HEK293 (cell line): ENCODE measurements around the gene LRRC27.

Experiments
- CTCF ChIA-PET: fragments of 350-600 bp; formaldehyde crosslinking; extraction: SDS; loops from one replicate; lab custom pipeline; 2021; ENCODE audit warnings: antibody characterized with exemption; lab: Yijun Ruan, JAX
- POLR2A ChIA-PET: fragments of 300-600 bp; formaldehyde crosslinking; extraction: SDS; loops from one replicate; lab custom pipeline; 2020; ENCODE audit warnings: antibody characterized with exemption, inconsistent platforms; lab: Yijun Ruan, JAX
- H3K27ac ChIP-seq: fragments of 200-500 bp; sonication (Bioruptor generic); 2 replicates; pipeline ENCODE4 v1.5.1; 2014; ENCODE audit warnings: low read depth, low read length, control low read depth, inconsistent platforms; ENCODE audit errors: extremely low read depth
- H3K36me3 ChIP-seq, 2 experiments: fragments of 200-500 bp in 1 of 2; sonication (Bioruptor generic) in 1 of 2; 1 replicate in 1 of 2; 2 replicates in 1 of 2; pipeline ENCODE4 v1.5.1; 2014 to 2017; ENCODE audit warnings: inconsistent platforms in 2 of 2, low read length in 2 of 2; ENCODE audit not compliant: control insufficient read depth in 2 of 2, insufficient read depth in 1 of 2
- H3K4me1 ChIP-seq: fragments of 200-500 bp; sonication (Bioruptor generic); 2 replicates; pipeline ENCODE4 v1.5.1; 2014; ENCODE audit warnings: mild to moderate bottlenecking, low read length, inconsistent platforms; ENCODE audit not compliant: control insufficient read depth, insufficient read depth
- H3K4me3 ChIP-seq: 2 replicates; pipeline ENCODE4 v1.5.1; 2011; ENCODE audit warnings: low read depth, mild to moderate bottlenecking, control low read depth, low read length, moderate library complexity
- H3K9me3 ChIP-seq: fragments of 200-500 bp; sonication (Bioruptor generic); 2 replicates; pipeline ENCODE4 v1.5.1; 2014; ENCODE audit warnings: low read depth, low read length, inconsistent platforms; ENCODE audit not compliant: control insufficient read depth, insufficient read depth
- BCL11A ChIP-seq: fragments of 450-650 bp; formaldehyde crosslinking; IDR thresholded peaks from 2 replicates; pipeline ENCODE4 v1.5.1; 2016; ENCODE audit warnings: low read depth, missing biosample characterization, missing genetic modification characterization
- BCL6B ChIP-seq: fragments of 450-650 bp; formaldehyde crosslinking; IDR thresholded peaks from 2 replicates; pipeline ENCODE4 v1.5.1; 2017; ENCODE audit warnings: missing biosample characterization, missing genetic modification characterization
- EGR2 ChIP-seq: fragments of 450-650 bp; formaldehyde crosslinking; IDR thresholded peaks from 2 replicates; pipeline ENCODE4 v1.5.1; 2016; ENCODE audit warnings: low read depth, missing biosample characterization, missing genetic modification characterization
- GLIS1 ChIP-seq: fragments of 450-650 bp; formaldehyde crosslinking; IDR thresholded peaks from 2 replicates; pipeline ENCODE4 v1.5.1; 2016; ENCODE audit warnings: missing biosample characterization, missing genetic modification characterization
- GLIS2 ChIP-seq: fragments of 450-650 bp; formaldehyde crosslinking; IDR thresholded peaks from 2 replicates; pipeline ENCODE4 v1.5.1; 2016; ENCODE audit warnings: missing biosample characterization, missing genetic modification characterization
- KLF1 ChIP-seq: fragments of 450-650 bp; formaldehyde crosslinking; IDR thresholded peaks from 2 replicates; pipeline ENCODE4 v1.5.1; 2016; ENCODE audit warnings: missing biosample characterization, missing genetic modification characterization
- KLF8 ChIP-seq: fragments of 450-650 bp; formaldehyde crosslinking; IDR thresholded peaks from 2 replicates; pipeline ENCODE4 v1.5.1; 2016; ENCODE audit warnings: missing biosample characterization, missing genetic modification characterization
- PATZ1 ChIP-seq: fragments of 450-650 bp; formaldehyde crosslinking; IDR thresholded peaks from 2 replicates; pipeline ENCODE4 v1.5.1; 2016; ENCODE audit warnings: missing biosample characterization, missing genetic modification characterization
- PBX3 ChIP-seq: sonication (generic); formaldehyde crosslinking; IDR thresholded peaks from 2 replicates; pipeline ENCODE4 v1.8.1; 2022; ENCODE audit warnings: mild to moderate bottlenecking, moderate library complexity, missing genetic modification reagents
- SETDB1 ChIP-seq: IDR thresholded peaks from one replicate; pipeline ENCODE4 v1.6.1; 2017; ENCODE audit warnings: mild to moderate bottlenecking, low read length, moderate library complexity, mixed read lengths; ENCODE audit not compliant: insufficient read length
- SP2 ChIP-seq: fragments of 450-650 bp; formaldehyde crosslinking; IDR thresholded peaks from 2 replicates; pipeline ENCODE4 v1.5.1; 2016; ENCODE audit warnings: missing biosample characterization, missing genetic modification characterization
- SP3 ChIP-seq: fragments of 450-650 bp; formaldehyde crosslinking; IDR thresholded peaks from 2 replicates; pipeline ENCODE4 v1.5.1; 2016; ENCODE audit warnings: missing biosample characterization, missing genetic modification characterization
- SP7 ChIP-seq: fragments of 450-650 bp; formaldehyde crosslinking; IDR thresholded peaks from 2 replicates; pipeline ENCODE4 v1.5.1; 2016; ENCODE audit warnings: missing biosample characterization, missing genetic modification characterization
- ZBTB21 ChIP-seq: fragments of 450-650 bp; formaldehyde crosslinking; IDR thresholded peaks from 2 replicates; pipeline ENCODE4 v1.5.1; 2017; ENCODE audit warnings: missing biosample characterization, missing genetic modification characterization
- ZBTB7A ChIP-seq: fragments of 450-650 bp; formaldehyde crosslinking; IDR thresholded peaks from 2 replicates; pipeline ENCODE4 v1.5.1; 2016; ENCODE audit warnings: low read depth, missing biosample characterization, missing genetic modification characterization
- ZFP69B ChIP-seq: fragments of 450-650 bp; formaldehyde crosslinking; IDR thresholded peaks from 2 replicates; pipeline ENCODE4 v1.5.1; 2016; ENCODE audit warnings: missing biosample characterization, missing genetic modification characterization
- ZIC2 ChIP-seq: fragments of 450-650 bp; formaldehyde crosslinking; IDR thresholded peaks from 2 replicates; pipeline ENCODE4 v1.5.1; 2016; ENCODE audit warnings: missing biosample characterization, missing genetic modification characterization
- ZNF16 ChIP-seq: fragments of 450-650 bp; formaldehyde crosslinking; IDR thresholded peaks from 2 replicates; pipeline ENCODE4 v1.5.1; 2016; ENCODE audit warnings: low read depth, missing biosample characterization, missing genetic modification characterization
- ZNF2 ChIP-seq: fragments of 450-650 bp; formaldehyde crosslinking; IDR thresholded peaks from 2 replicates; pipeline ENCODE4 v1.5.1; 2016; ENCODE audit warnings: missing biosample characterization, missing genetic modification characterization
- ZNF214 ChIP-seq: fragments of 450-650 bp; formaldehyde crosslinking; IDR thresholded peaks from 2 replicates; pipeline ENCODE4 v1.5.1; 2017; ENCODE audit warnings: missing biosample characterization, mild to moderate bottlenecking, missing genetic modification characterization, borderline replicate concordance
- ZNF266 ChIP-seq: fragments of 450-650 bp; formaldehyde crosslinking; IDR thresholded peaks from 2 replicates; pipeline ENCODE4 v1.5.1; 2016; ENCODE audit warnings: missing biosample characterization, missing genetic modification characterization, low read depth
- ZNF341 ChIP-seq: fragments of 450-650 bp; formaldehyde crosslinking; IDR thresholded peaks from 2 replicates; pipeline ENCODE4; 2016; ENCODE audit warnings: low read depth, missing biosample characterization, missing genetic modification characterization
- ZNF366 ChIP-seq: fragments of 450-650 bp; formaldehyde crosslinking; conservative IDR thresholded peaks from 2 replicates; pipeline ENCODE4 v1.5.1; 2016; ENCODE audit warnings: missing biosample characterization, missing genetic modification characterization
- ZNF449 ChIP-seq: fragments of 450-650 bp; formaldehyde crosslinking; IDR thresholded peaks from 2 replicates; pipeline ENCODE4 v1.5.1; 2017; ENCODE audit warnings: missing biosample characterization, mild to moderate bottlenecking, missing genetic modification characterization, moderate library complexity
- ZNF548 ChIP-seq: fragments of 450-650 bp; formaldehyde crosslinking; IDR thresholded peaks from 2 replicates; pipeline ENCODE4 v1.5.1; 2016; ENCODE audit warnings: missing biosample characterization, missing genetic modification characterization
- ZNF692 ChIP-seq: fragments of 450-650 bp; formaldehyde crosslinking; IDR thresholded peaks from 2 replicates; pipeline ENCODE4 v1.5.1; 2016; ENCODE audit warnings: missing biosample characterization, missing genetic modification characterization

Gene LRRC27

GRCh38 chr10:132420469-132420980, 88.5 kb downstream of the LRRC27 start:
- H3K9me3 ChIP-seq, result no peaks in the 10 kb centered on the region
- H3K27ac ChIP-seq, result no peak overlapping the region
- peaks cover 0 to 1% of the 10 kb centered on the region in 2 experiments; a peak in 1 of 3 replicates for H3K36me3 ChIP-seq
- ChIA-PET POLR2A (no interaction called here), CTCF (no interaction called here)
- TF ChIP-seq ZNF449, result peak; percentile 82
- TF ChIP-seq ZFP69B (tag by site-specific recombination), result no peak
- no peak for TF ChIP-seq ZNF266
- TF ChIP-seq ZIC2 (tag by site-specific recombination), result peak; percentile 32; the same call in 1 of the 2 replicates
- no peak for TF ChIP-seq KLF8 (tag by site-specific recombination)
- TF ChIP-seq GLIS1 (tag by site-specific recombination), result peak; percentile 90
- no peak for TF ChIP-seq SP7 (tag by site-specific recombination)
- H3K4me3 ChIP-seq, result no peak overlapping the region
- no peaks in the 10 kb centered on the region; the same call in 1 of the 2 replicates for H3K4me1 ChIP-seq

GRCh38 chr10:132420981-132421846, 89.2 kb downstream of the LRRC27 start:
- Histone ChIP-seq H3K4me3 (no peak overlapping the region), H3K4me1 (no peaks in the 10 kb centered on the region; the same call in 1 of the 2 replicates), H3K9me3 (no peaks in the 10 kb centered on the region), H3K27ac (peak overlapping the region; percentile 17; the same call in 1 of the 2 replicates), H3K36me3 (no peaks in the 10 kb centered on the region)
- POLR2A ChIA-PET, result interaction anchor here (0.5 kb wide), 1 partner anchor 13 kb away, joined by 3 read pairs; no protein-coding TSS in a partner anchor
- CTCF ChIA-PET, result interaction anchor here (0.6 to 0.7 kb wide), 3 partner anchors 154 to 278 kb away, joined by 3 to 4 read pairs (median 4); no protein-coding TSS in a partner anchor
- TF ChIP-seq SP3 (tag by site-specific recombination) (no peak), BCL6B (no peak), ZBTB21 (tag by site-specific recombination) (no peak), ZNF214 (no peak), SP2 (tag by site-specific recombination) (peak; percentile 37), ZNF16 (tag by site-specific recombination) (no peak), EGR2 (tag by site-specific recombination) (peak; percentile 68), SP7 (tag by site-specific recombination) (0 out of 2 replicates have a peak, but pooled peaks have one; percentile 36), ZNF366 (tag by site-specific recombination) (no peak), PATZ1 (tag by site-specific recombination) (0 out of 2 replicates have a peak, but pooled peaks have one; percentile 16), GLIS2 (tag by site-specific recombination) (peak; percentile 72), ZNF692 (tag by site-specific recombination) (no peak), ZNF341 (peak; percentile 48; the same call in 1 of the 2 replicates), SETDB1 (no peak), BCL11A (no peak), KLF1 (peak; percentile 63; the same call in 1 of the 2 replicates), PBX3 (CRISPR knock-in tag) (no peak), ZBTB7A (tag by site-specific recombination) (0 out of 2 replicates have a peak, but pooled peaks have one; percentile 21), ZIC2 (tag by site-specific recombination) (peak; percentile 48; the same call in 1 of the 2 replicates), ZNF2 (tag by site-specific recombination) (no peak), ZNF548 (tag by site-specific recombination) (no peak)
